Tibial nerve (tissue), 4 donors: ENCODE data around the gene TNNC1. TPM values are rescaled to one million over a fixed set of nuclear protein-coding genes. Genes with fewer than 3 reads are reported as not detected.

ENCODE experiments used
- DNase-seq, 2 donors: peaks; one replicate each; pipeline ENCODE4 v3.0.0-alpha.2; 2019; ENCODE audit warnings: low spot score in 2 of 2
- H3K27ac ChIP-seq, 4 donors: fragments of 200-600 bp; sonication (generic) in 3 of 4; one replicate each; pipeline ENCODE4 v1.5.1; 2017 to 2019; ENCODE audit warnings: mild to moderate bottlenecking in 1 of 4
- H3K27me3 ChIP-seq, 2 donors: fragments of 200-600 bp; sonication (generic) in 1 of 2; one replicate each; pipeline versions ENCODE4 v1.5.1 to v1.6.0; 2017 to 2019
- H3K36me3 ChIP-seq, 3 donors: fragments of 200-600 bp; sonication (generic); one replicate each; pipeline ENCODE4 v1.5.1; 2018 to 2019
- H3K4me1 ChIP-seq, 4 donors: fragments of 200-600 bp; sonication (generic) in 3 of 4; one replicate each; pipeline ENCODE4 v1.5.1; 2017 to 2019
- H3K4me3 ChIP-seq, 4 donors: fragments of 200-600 bp; sonication (generic) in 3 of 4; one replicate each; pipeline ENCODE4 v1.5.1; 2017 to 2019; ENCODE audit warnings: mild to moderate bottlenecking in 1 of 4, moderate library complexity in 1 of 4
- H3K9me3 ChIP-seq, 4 donors: fragments of 200-600 bp; sonication (generic) in 3 of 4; one replicate each; pipeline ENCODE4 v1.5.1; 2017 to 2019
- CTCF ChIP-seq, 5 experiments: fragments of 200-600 bp in 3 of 5; fragments of 450-650 bp in 2 of 5; sonication (generic) in 3 of 5; IDR thresholded peaks; one replicate each; pipeline ENCODE4 v1.5.1; 2016 to 2019; ENCODE audit warnings: antibody characterized with exemption in 5 of 5, mild to moderate bottlenecking in 3 of 5, moderate library complexity in 2 of 5
- EP300 ChIP-seq, 2 donors: sonication (generic); formaldehyde crosslinking; IDR thresholded peaks; one replicate each; pipeline ENCODE4 v1.6.1; 2017; ENCODE audit warnings: antibody characterized with exemption in 2 of 2, mild to moderate bottlenecking in 1 of 2
- POLR2A ChIP-seq, 2 donors: fragments of 450-650 bp; IDR thresholded peaks; one replicate each; pipeline ENCODE4 v1.6.1; 2017; ENCODE audit warnings: antibody characterized with exemption in 2 of 2, mild to moderate bottlenecking in 2 of 2, moderate library complexity in 2 of 2
- WGBS, 2 donors: methylation state at CpG; one replicate each; pipeline ENCODE4 v1.1.5; 2018; 5-methylcytosine and 5-hydroxymethylcytosine counted together
- total RNA-seq, 4 donors: library from RNA; depleted of rRNA; stranded (reverse); fragments of >200 nt; gene quantifications; one replicate each; pipeline ENCODE4 v1.1.0, GENCODE V29; 2016

The TNNC1 gene
- total RNA-seq, 4 donors from 2014 or later = 235 to 624 (median 535) TPM

- Histone ChIP-seq H3K36me3 (peaks cover 0 to 60% (median 3%) of the 10 kb centered on the region in 3 donors), H3K27ac (peak overlapping the region in 3 of 4 donors; percentile 22 to 67 (median 57)), H3K4me1 (peaks cover 0 to 77% (median 14%) of the 10 kb centered on the region in 4 donors), H3K9me3 (no peaks in the 10 kb centered on the region), H3K4me3 (no peak overlapping the region), H3K27me3 (no peaks in the 10 kb centered on the region)
- WGBS, 2 donors = 37 to 40% methylated on average over 9 of the region's 9 CpGs
- no peak for DNase-seq
- TF ChIP-seq CTCF (IDR thresholded peaks at IDR 0.05) = no peak
- no peak for TF ChIP-seq POLR2A (IDR thresholded peaks at IDR 0.05)
- peak in 1 of 2 donors; percentile 9 for TF ChIP-seq EP300 (IDR thresholded peaks at IDR 0.05)
Observed at GRCh38 chr3:52468336-52468735, 14.5 kb upstream of the TNNC1 start.

GRCh38 chr3:52463416-52463815 lies 9.6 kb upstream of the TNNC1 start:
- 73 to 85% methylated on average over 5 of the region's 5 CpGs for WGBS, 2 donors
- H3K27me3 ChIP-seq = no peaks in the 10 kb centered on the region
- no peak overlapping the region for H3K27ac ChIP-seq
- peaks cover 0 to 44% (median 2%) of the 10 kb centered on the region in 4 donors for H3K4me1 ChIP-seq
- no peak overlapping the region for H3K4me3 ChIP-seq
- DNase-seq = no peak
- TF ChIP-seq CTCF (IDR thresholded peaks at IDR 0.05) (no peak), POLR2A (IDR thresholded peaks at IDR 0.05) (no peak), EP300 (IDR thresholded peaks at IDR 0.05) (no peak)
- H3K9me3 ChIP-seq = no peaks in the 10 kb centered on the region
- H3K36me3 ChIP-seq = peaks cover 0 to 74% (median 0%) of the 10 kb centered on the region in 3 donors

- 71 to 76% methylated on average over 6 of the region's 6 CpGs for WGBS, 2 donors
- TF ChIP-seq CTCF (IDR thresholded peaks at IDR 0.05) = no peak
- TF ChIP-seq POLR2A (IDR thresholded peaks at IDR 0.05) = no peak
- TF ChIP-seq EP300 (IDR thresholded peaks at IDR 0.05) = no peak
- Histone ChIP-seq H3K27ac (peak overlapping the region in 1 of 4 donors; percentile 34), H3K27me3 (no peaks in the 10 kb centered on the region), H3K36me3 (peaks cover 0 to 82% (median 0%) of the 10 kb centered on the region in 3 donors), H3K4me3 (no peak overlapping the region), H3K9me3 (no peaks in the 10 kb centered on the region), H3K4me1 (peaks cover 0 to 41% (median 3%) of the 10 kb centered on the region in 4 donors)
- DNase-seq = no peak
Observed at GRCh38 chr3:52461874-52462273, 8.0 kb upstream of the TNNC1 start.

- no peak overlapping the region for H3K4me3 ChIP-seq
- peaks cover 0 to 49% (median 13%) of the 10 kb centered on the region in 4 donors for H3K4me1 ChIP-seq
- no peaks in the 10 kb centered on the region for H3K27me3 ChIP-seq
- no peak overlapping the region for H3K27ac ChIP-seq
- no peak for DNase-seq
- peaks cover 0 to 64% (median 0%) of the 10 kb centered on the region in 3 donors for H3K36me3 ChIP-seq
- no peaks in the 10 kb centered on the region for H3K9me3 ChIP-seq
- TF ChIP-seq CTCF (IDR thresholded peaks at IDR 0.05) (no peak), POLR2A (IDR thresholded peaks at IDR 0.05) (no peak), EP300 (IDR thresholded peaks at IDR 0.05) (no peak)
- WGBS, 2 donors = 94 to 96% methylated on average over 14 of the region's 14 CpGs
Observed at GRCh38 chr3:52458770-52459545, 5.1 kb upstream of the TNNC1 start.

- TF ChIP-seq CTCF (IDR thresholded peaks at IDR 0.05) (no peak), POLR2A (IDR thresholded peaks at IDR 0.05) (no peak), EP300 (IDR thresholded peaks at IDR 0.05) (no peak)
- H3K27ac ChIP-seq = no peak overlapping the region
- H3K36me3 ChIP-seq = peaks cover 0 to 59% (median 0%) of the 10 kb centered on the region in 3 donors
- H3K27me3 ChIP-seq = no peaks in the 10 kb centered on the region
- no peak for DNase-seq
- 79 to 80% methylated on average over 6 of the region's 6 CpGs for WGBS, 2 donors
- H3K4me3 ChIP-seq = no peak overlapping the region
- H3K9me3 ChIP-seq = no peaks in the 10 kb centered on the region
- peaks cover 0 to 52% (median 13%) of the 10 kb centered on the region in 4 donors for H3K4me1 ChIP-seq
Observed at GRCh38 chr3:52458031-52458760, 4.4 kb upstream of the TNNC1 start.
